Effector memory CD4-positive, alpha-beta T cell (primary cell): ENCODE results near the gene TMEM109.

Experiments used
- DNase-seq, 3 donors: peaks; one replicate each; pipeline ENCODE4 v3.0.0-alpha.2; 2020
- H3K27ac ChIP-seq: 2 replicates; pipeline ENCODE4 v1.7.0; 2013; ENCODE audit warnings: mild to moderate bottlenecking, low read length, moderate library complexity; ENCODE audit not compliant: insufficient read depth, poor library complexity, severe bottlenecking
- H3K27me3 ChIP-seq: replicated peaks from 2 replicates; pipeline ENCODE4 v1.7.0; 2013; ENCODE audit warnings: mild to moderate bottlenecking, low read length; ENCODE audit not compliant: insufficient read depth, control insufficient read depth, poor library complexity, severe bottlenecking
- H3K36me3 ChIP-seq: 2 replicates; pipeline ENCODE4 v1.7.0; 2013; ENCODE audit warnings: mild to moderate bottlenecking, low read length, moderate library complexity; ENCODE audit not compliant: control insufficient read depth, insufficient read depth
- H3K4me1 ChIP-seq: 2 replicates; pipeline ENCODE4 v1.7.0; 2013; ENCODE audit warnings: low read length, mild to moderate bottlenecking; ENCODE audit not compliant: control insufficient read depth, insufficient read depth, poor library complexity, severe bottlenecking
- H3K4me3 ChIP-seq: 2 replicates; pipeline ENCODE4 v1.7.0; 2013; ENCODE audit warnings: low read length, low read depth, mild to moderate bottlenecking; ENCODE audit not compliant: insufficient read depth, poor library complexity, severe bottlenecking
- H3K9me3 ChIP-seq: 2 replicates; pipeline ENCODE4 v1.7.0; 2013; ENCODE audit warnings: mild to moderate bottlenecking, low read length, moderate library complexity; ENCODE audit not compliant: control insufficient read depth

Gene TMEM109

GRCh38 chr11:60950933-60951605 lies 37.1 kb downstream of the TMEM109 start:
- no peak overlapping the region for H3K4me3 ChIP-seq
- H3K27me3 ChIP-seq = peaks cover 14% of the 10 kb centered on the region
- DNase-seq = no peak
- no peaks in the 10 kb centered on the region for H3K36me3 ChIP-seq
- peaks cover 18% of the 10 kb centered on the region for H3K4me1 ChIP-seq
- H3K27ac ChIP-seq = no peak overlapping the region
- no peaks in the 10 kb centered on the region for H3K9me3 ChIP-seq

DNA sequence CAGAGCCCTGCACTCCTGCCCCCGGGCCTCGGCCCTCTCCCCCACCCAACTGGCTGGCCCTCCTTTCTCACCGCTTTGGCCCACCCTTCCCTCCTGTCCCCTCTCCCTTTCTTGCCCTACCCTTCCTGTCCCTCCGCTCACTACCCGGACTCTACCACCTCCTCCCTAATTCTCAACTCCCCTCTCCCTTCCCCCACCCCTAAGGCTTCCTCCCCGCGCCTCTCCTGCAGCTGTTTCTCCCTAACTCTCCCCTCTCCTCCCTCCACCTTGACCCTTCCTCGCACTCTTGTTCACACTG lies 37.6 kb downstream of the TMEM109 start:
- DNase-seq = no peak
- Histone ChIP-seq H3K9me3 (no peaks in the 10 kb centered on the region), H3K36me3 (no peaks in the 10 kb centered on the region), H3K27me3 (peaks cover 14% of the 10 kb centered on the region), H3K27ac (no peak overlapping the region), H3K4me3 (no peak overlapping the region), H3K4me1 (peaks cover 18% of the 10 kb centered on the region)

DNA sequence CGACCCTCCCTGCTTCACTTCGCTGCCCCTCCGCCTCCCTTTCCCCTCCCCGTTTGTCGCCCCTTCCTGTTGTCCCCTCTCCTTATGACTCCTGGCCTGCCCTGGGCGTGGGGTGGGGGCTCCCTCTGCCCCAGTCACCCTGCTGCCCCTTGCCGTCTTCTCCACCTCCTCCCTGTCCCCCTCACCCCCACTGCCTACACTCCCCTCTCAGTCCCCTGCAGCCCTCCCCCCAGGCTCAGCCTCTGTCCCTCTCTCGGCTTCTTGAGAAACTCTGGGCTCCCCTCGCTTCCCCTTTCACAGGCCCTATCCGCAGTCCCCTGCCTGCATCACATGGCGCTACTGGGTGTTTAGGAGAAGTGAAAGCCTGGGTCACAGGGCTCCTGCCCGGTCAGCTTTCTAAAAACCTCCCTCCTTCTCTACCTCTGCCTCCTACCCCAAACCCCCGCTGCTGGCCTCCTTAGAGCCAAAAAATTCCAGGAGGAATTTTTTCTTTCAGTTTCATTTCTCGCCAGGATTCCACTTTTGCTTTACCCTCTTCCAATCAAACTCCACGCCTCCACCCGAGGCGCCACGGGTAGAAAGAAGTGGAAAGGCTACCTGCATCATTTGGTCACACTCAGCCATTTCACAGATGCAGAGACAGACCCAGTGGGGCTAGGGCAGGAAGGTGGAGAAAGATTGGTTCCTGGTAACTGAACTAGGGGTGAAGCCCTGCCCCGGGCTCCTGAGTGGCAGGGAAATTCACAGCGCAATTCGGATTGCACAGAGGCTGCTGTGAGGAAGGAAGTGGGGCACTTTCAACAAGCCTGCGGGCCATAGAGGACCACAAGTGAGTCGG lies 38.2 kb downstream of the TMEM109 start, which contains the start of gene SLC15A3:
TSS of gene SLC15A3 (minus strand) at position 273 of the 838 bp plus-strand sequence. CDS start 625 bp downstream, outside the sequence.
- Histone ChIP-seq H3K36me3 (no peaks in the 10 kb centered on the region), H3K27me3 (peaks cover 14% of the 10 kb centered on the region), H3K9me3 (no peaks in the 10 kb centered on the region), H3K4me1 (peaks cover 18% of the 10 kb centered on the region), H3K4me3 (peak within 1 kb of the TSS; percentile 35), H3K27ac (peak within 1 kb of the TSS; percentile 45)
- no peak for DNase-seq

DNA sequence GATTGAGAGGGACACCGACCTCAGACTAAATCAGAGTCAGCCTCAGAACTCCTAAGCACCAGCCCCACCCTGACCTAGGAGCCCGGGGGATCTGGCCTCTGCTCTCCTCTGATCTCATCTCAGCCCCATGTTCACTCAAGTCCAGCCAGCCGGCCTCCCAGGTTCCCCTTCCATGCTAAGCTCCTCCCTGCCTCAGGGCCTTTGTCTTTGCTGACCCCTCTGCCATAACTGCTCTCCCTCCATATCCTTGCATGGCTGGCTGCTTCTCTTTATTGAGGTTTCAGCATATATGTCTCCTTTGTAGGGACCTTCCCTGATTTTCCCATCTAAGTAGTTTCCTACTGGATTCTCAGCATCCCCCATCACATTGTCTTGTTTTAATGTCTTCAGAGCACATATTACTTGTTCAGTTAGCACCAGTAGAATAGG lies 38.8 kb downstream of the TMEM109 start:
- Histone ChIP-seq H3K9me3 (no peaks in the 10 kb centered on the region), H3K4me3 (no peak overlapping the region), H3K4me1 (peaks cover 18% of the 10 kb centered on the region), H3K27me3 (peaks cover 14% of the 10 kb centered on the region), H3K36me3 (no peaks in the 10 kb centered on the region), H3K27ac (peak overlapping the region; percentile 45)
- DNase-seq = no peak

DNA sequence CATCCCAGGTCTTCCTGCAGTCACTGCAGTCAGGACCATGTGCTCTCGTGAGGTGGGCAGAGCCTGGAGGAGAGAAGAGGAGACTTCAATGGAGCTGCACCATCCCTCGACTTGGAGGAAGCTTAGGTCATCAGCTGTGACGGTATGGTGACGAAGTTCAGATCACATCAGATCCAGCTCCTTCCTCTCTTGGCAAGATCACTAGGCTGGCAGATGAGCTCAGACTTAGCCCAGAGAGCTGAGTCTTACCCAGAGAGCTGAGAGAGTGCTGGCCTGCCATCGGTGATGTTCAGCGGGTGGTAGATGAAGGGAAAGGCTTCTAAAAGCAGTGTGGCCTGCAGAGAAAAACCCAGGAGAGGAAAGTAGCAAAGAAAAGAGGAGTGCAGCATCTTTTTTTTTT lies 39.8 kb downstream of the TMEM109 start:
- Histone ChIP-seq H3K27ac (no peak overlapping the region), H3K27me3 (peaks cover 14% of the 10 kb centered on the region), H3K4me3 (no peak overlapping the region), H3K4me1 (peaks cover 18% of the 10 kb centered on the region), H3K9me3 (no peaks in the 10 kb centered on the region), H3K36me3 (no peaks in the 10 kb centered on the region)
- DNase-seq = no peak

GRCh38 chr11:60954421-60954820 lies 40.5 kb downstream of the TMEM109 start:
- H3K36me3 ChIP-seq = no peaks in the 10 kb centered on the region
- H3K27me3 ChIP-seq = peaks cover 14% of the 10 kb centered on the region
- no peak overlapping the region for H3K4me3 ChIP-seq
- H3K9me3 ChIP-seq = no peaks in the 10 kb centered on the region
- H3K4me1 ChIP-seq = peaks cover 18% of the 10 kb centered on the region
- no peak overlapping the region for H3K27ac ChIP-seq
- no peak for DNase-seq

DNA sequence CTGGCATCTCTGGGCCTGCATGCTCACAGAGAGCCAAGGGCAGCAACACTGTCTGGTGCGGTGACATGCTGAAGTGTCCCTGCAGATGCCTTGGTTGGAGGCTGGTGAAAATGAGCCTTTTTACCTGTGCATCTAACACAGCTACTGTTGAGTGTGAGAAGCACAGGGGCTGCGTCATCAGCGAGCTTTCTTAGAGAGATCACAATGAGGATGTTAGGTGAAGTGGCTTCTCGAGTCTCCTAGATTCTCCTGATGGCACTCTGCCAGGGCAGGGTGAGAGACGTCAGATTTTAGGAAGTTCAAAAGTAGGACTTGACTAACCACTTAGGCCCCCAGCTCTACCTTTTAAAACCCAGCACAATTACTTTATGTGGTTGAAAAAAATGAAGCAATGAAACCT lies 41.6 kb downstream of the TMEM109 start:
- DNase-seq = no peak
- H3K36me3 ChIP-seq = no peaks in the 10 kb centered on the region
- H3K9me3 ChIP-seq = no peaks in the 10 kb centered on the region
- H3K27ac ChIP-seq = no peak overlapping the region
- H3K4me3 ChIP-seq = no peak overlapping the region
- peaks cover 18% of the 10 kb centered on the region for H3K4me1 ChIP-seq
- H3K27me3 ChIP-seq = peaks cover 14% of the 10 kb centered on the region

GRCh38 chr11:60957188-60957587 lies 43.2 kb downstream of the TMEM109 start:
- Histone ChIP-seq H3K4me3 (no peak overlapping the region), H3K36me3 (no peaks in the 10 kb centered on the region), H3K27me3 (peaks cover 5% of the 10 kb centered on the region), H3K4me1 (peaks cover 7% of the 10 kb centered on the region), H3K9me3 (no peaks in the 10 kb centered on the region), H3K27ac (no peak overlapping the region)
- no peak for DNase-seq

DNA sequence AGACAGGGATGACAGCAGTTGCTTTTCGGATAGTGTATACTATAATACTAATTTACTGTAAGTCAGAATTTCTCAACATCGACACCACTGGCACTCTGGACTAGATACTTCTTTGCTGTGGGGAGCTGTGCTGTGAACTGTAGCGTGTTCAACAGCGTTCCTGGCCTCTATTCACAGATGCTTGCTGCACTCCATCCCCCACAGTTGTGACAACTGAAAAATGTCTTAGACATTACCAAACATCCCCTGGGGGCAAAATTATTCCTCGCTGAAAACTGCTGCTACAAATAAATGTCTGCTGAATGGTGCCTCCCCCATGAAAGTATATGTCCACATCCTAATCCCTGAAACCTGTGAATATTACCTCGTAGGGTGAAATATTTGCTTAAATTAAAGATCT lies 45.5 kb downstream of the TMEM109 start:
- no peaks in the 10 kb centered on the region for H3K36me3 ChIP-seq
- H3K9me3 ChIP-seq = no peaks in the 10 kb centered on the region
- DNase-seq = no peak

GRCh38 chr11:60960405-60960804 lies 46.4 kb downstream of the TMEM109 start:
- Histone ChIP-seq H3K27ac (no peak overlapping the region), H3K4me1 (no peaks in the 10 kb centered on the region), H3K27me3 (no peaks in the 10 kb centered on the region), H3K9me3 (no peaks in the 10 kb centered on the region), H3K36me3 (no peaks in the 10 kb centered on the region), H3K4me3 (no peak overlapping the region)
- no peak for DNase-seq

More for the DNA sequence above, 45.5 kb downstream of the TMEM109 start:
- Histone ChIP-seq H3K27ac (no peak overlapping the region), H3K27me3 (no peaks in the 10 kb centered on the region), H3K4me1 (no peaks in the 10 kb centered on the region), H3K4me3 (no peak overlapping the region)
